IPS DF 4.7 (cell line): Measurements from ENCODE around the gene COG4.

ENCODE experiments used
- DNase-seq: peaks from one replicate; pipeline ENCODE4 v3.0.0-alpha.2; 2013; ENCODE audit warnings: low spot score; ENCODE audit errors: extremely low read depth

Gene COG4

DNA sequence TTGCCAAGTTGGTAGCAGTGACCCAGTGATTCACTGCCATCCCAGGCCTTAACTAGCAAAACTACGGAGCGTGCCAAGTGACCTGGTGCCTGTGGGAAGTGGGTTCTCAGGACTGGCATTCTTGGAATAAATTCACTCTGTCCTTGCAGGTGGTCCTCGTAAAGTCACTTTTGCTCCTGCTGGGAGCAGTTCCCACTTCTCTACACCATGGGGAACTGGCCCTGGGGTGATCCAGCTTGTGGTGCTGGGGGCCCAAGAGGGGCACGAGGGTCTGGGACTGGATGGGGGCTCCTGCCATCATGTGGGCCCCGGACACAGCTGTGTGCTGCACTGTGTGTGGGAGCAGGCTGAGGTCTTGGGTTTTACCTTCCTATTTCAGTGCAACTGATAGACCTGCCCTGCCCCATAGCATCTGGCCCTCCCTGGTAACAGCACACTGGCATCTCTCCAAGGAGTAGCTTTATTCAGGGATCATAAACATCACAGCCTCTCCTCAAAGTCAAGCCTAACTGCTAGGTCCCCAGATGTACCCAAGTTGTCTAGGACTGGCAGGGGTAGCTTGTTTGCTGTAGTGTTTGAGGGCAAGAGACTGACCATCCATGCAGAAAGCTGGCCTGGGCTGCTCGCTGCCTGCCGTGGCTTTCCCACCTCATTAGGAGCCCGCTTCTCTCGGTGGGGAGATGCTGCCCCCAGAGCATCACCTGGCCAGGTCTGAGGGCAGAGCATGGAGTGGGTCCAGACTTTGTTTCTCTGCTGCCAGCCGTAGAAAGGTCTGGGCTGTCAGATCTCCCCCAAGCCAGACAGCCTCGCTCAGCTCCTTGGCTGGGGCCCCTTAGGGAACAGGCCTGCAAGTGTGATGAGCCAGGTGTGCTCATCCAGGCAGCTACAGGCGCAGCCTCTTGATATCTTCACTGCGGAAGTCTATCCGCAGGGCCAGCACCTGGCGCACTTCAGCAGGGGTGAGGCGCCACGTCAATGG, 42.9 kb downstream of the COG4 start:
- DNase-seq = no peak

DNA sequence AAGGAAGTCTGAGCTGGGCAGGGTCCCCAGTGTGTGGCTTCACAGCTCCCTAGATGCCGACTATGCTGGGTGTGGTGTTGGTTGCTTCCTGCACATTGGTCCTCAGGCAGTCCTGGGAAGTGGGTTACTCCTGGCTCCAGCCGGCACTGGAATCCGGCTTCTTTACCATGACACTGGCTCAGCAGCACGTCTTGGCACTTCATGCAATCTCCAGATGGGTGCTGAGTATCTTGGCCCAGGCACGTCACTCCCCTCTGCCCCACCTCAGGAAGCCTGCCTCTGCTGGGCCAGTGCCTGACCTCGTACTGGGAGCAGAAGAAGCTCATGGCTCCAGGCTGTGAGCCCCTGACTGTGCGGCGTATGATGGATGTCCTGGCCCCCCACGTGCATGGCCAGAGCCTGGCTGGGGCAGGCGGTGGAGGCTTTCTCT, 44.4 kb downstream of the COG4 start:
- no peak for DNase-seq

DNA sequence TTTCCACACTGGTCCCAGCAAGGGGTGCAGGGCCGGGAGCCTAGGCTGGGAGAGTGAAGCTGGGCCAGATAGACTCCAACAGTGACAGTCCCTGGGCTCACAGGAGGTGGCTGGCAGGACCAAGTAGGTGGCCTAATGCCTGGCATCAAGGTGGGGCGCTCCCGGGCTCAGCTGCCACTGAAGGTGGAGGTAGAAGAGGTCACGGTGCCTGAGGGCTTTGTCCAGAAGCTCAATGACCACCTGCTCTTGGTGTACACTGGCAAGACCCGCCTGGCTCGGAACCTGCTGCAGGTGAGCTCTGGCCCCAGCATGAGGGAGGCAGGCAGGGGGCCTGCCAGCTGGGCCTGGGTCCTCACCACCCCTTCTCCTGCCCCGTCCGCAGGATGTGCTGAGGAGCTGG, 45.2 kb downstream of the COG4 start:
- DNase-seq = no peak

DNA sequence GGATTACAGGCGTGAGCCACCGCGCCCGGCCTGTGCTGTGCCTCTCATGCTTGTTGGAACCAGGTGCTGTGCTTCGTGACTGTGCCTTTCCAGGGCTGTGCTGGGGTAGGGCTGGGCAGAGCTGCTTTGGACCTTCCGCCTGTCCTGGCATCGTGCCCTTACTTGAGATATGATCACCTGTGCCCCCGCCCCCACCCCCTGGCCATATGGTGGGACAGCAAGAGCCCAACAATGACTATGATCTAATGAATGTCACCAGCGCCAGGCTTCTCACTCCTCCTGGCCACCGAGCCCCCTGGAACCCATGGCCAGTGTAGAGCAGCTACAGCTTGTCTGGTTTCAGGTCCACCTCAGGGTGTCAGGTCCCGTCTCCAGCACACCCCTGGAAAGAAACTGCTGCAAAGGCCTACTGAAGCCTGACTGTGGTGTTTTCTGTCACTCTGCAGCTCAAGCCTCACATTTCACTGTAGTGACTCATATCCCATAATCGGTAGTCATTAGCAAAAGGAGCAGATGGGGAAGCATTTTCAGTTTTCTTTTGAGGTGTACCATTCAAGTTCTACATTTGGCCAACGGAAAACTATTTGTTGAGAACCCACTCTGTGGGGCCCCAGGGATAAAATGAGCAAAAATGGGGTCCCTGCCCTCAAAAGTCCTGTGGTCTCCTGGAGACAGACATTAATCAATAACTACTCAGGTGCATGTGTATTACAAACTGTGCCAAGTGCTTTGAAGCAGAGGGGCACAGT, 46.9 kb downstream of the COG4 start:
- DNase-seq = no peak

DNA sequence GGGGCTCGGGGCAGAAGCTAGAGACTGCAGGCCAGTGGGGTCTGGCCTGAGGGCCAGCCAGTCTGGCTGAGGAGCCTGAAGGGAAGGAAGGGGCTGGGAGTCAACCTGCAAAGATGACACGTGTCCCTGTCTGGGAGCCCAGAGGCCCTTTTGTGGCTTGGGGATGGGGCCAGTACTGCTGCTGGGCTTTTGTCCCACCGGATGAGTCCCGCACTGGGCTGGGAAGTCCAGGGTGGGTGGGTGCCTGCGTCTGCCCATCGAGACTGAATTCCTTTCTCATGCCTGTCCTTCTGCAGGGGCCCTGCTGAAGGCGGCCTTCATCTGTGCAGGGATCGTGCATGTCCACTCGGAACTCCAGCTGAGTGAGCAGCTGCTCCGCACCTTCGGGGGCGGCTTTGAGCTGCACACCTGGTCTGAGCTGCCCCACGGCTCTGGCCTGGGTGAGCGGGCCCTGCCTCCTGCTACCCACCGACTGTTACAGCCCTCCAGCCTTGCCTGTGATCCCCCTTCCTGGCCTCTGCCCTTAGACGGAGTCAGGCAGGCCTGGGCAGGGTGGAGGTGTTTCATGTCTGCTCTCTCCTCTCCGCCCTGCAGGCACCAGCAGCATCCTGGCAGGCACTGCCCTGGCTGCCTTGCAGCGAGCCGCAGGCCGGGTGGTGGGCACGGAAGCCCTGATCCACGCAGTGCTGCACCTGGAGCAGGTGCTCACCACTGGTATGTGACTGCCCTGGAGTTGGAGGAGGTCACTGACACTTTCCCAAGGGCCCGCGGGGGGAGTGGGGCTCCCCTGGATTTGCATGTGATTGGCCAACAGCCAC, 48.1 kb downstream of the COG4 start:
- DNase-seq = no peak

DNA sequence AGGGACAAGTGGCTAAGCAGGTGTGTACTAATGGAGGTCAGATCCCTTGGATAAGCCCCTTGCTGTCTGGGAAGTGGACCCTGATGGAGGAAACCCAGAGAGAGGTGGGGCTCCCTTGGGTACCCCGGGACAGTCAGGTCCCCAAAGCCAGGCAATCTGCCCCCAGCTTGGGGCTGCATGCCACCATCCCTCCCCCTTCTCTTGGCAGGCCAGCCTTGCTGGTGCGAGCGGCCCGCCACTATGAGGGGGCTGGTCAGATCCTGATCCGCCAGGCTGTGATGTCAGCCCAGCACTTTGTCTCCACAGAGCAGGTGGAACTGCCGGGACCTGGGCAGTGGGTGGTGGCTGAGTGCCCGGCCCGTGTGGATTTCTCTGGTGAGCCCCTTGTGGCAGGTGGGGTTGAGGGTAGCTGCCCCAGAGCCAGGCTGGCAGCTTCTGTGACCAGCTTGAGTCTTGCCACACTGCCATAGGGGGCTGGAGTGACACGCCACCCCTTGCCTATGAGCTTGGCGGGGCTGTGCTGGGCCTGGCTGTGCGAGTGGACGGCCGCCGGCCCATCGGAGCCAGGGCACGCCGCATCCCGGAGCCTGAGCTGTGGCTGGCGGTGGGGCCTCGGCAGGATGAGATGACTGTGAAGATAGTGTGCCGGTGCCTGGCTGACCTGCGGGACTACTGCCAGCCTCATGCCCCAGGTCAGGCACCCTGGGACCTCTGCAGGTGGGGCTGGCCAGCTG, 48.9 kb downstream of the COG4 start:
- DNase-seq = no peak

DNA sequence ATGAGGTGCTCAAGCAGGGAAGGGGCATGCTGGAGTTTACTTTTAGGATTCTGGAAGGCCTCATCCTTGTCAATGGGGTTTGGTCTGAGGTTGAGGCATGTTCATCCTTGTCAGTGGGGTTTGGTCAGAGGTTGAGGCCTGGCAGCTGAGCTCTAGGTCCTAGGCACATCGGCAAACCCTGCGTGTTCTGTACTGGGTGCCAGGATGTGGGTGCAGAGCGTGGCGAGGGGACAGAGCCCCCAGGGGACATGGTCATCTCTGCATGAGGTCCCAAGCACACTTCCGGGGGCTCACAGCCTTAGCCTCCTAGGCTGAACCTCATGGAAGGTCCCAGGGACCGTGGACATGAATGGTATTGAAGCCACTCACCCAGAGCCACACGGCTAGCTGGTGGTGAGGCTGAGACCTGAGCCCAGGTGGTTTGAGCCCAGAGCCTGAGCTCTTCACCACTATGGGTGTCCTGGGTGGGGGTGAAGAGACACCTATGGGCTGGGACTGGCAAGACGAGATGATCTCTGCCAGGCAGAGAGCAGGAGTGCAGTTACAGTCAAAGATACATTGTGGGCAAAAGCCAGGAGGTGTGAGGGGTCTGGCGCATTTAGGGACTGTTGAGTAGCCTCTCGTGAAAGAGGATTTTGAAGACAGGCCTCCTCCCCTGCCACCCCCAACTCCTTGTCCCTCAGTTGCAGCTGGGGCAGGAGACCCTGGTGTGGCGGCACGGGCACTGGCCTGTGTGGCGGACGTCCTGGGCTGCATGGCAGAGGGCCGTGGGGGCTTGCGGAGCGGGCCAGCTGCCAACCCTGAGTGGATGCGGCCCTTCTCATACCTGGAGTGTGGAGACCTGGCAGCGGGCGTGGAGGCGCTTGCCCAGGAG, 49.7 kb downstream of the COG4 start:
- no peak for DNase-seq

DNA sequence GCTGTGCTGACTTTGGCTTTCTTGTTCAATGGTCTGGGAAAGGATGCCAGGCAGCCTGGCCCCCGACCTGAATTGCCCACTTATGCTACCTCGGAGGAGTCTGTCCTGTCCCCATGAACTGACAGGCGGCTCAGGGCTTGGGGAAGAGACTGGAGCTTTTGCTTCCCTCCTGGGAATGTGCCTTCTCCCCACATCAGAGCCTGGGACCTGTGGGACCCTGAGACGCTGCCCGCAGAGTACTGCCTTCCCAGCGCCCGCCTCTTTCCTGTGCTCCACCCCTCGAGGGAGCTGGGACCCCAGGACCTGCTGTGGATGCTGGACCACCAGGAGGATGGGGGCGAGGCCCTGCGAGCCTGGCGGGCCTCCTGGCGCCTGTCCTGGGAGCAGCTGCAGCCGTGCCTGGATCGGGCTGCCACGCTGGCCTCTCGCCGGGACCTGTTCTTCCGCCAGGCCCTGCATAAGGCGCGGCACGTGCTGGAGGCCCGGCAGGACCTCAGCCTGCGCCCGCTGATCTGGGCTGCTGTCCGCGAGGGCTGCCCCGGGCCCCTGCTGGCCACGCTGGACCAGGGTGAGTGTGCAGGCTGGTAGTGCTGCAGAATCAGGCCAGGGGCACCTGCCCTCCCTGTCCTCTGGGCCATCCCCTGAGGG, 50.4 kb downstream of the COG4 start:
- no peak for DNase-seq

DNA sequence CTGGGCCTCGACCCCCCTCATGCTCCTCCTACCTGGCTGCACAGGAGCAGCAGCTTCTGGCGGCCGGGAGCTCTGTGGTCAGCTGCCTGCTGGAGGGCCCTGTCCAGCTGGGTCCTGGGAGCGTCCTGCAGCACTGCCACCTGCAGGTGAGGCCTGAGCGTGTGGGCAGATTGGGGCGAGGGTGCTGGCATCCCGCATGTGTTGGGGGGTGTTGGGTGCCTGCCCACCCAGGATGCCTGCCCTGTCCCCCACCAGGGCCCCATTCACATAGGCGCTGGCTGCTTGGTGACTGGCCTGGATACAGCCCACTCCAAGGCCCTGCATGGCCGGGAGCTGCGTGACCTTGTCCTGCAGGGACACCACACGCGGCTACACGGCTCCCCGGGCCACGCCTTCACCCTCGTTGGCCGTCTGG, 52.4 kb downstream of the COG4 start:
- DNase-seq = no peak

DNA sequence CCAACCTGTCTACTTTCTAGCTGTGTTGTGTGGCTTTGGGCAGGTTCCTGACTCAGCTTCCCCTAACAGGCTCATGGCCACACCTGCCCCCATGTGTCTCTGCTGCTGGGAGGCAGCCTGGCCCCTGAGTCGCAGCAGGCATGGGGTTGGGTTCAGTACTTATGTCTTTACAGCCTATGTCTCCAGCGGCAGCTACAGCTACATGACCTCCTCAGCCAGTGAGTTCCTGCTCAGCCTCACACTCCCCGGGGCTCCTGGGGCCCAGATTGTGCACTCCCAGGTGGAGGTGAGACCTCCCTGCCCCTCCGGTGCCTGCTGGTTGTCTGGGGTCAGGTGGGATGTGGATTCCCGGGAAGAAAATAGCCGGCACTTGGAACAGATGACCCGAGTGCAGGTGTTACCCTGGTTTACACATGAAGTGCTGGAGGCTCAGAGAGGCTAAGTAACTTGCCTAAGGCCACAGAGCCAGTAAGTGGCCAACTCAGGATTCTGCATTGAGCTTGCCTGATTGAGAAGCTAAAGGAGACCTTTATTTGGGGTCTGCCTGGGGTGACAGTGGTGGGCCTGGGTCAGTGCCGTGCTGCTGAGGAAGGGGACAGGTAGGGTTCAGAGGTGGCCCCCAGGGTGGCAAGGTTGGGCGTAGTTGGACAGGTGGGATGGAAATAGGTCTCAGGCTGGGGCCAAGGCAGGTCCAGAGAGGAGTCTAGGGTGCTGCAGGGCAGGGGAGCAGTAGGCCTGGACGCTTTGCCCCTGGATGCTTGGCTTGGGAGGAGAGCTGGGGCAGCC, 53.0 kb downstream of the COG4 start:
- no peak for DNase-seq

DNA sequence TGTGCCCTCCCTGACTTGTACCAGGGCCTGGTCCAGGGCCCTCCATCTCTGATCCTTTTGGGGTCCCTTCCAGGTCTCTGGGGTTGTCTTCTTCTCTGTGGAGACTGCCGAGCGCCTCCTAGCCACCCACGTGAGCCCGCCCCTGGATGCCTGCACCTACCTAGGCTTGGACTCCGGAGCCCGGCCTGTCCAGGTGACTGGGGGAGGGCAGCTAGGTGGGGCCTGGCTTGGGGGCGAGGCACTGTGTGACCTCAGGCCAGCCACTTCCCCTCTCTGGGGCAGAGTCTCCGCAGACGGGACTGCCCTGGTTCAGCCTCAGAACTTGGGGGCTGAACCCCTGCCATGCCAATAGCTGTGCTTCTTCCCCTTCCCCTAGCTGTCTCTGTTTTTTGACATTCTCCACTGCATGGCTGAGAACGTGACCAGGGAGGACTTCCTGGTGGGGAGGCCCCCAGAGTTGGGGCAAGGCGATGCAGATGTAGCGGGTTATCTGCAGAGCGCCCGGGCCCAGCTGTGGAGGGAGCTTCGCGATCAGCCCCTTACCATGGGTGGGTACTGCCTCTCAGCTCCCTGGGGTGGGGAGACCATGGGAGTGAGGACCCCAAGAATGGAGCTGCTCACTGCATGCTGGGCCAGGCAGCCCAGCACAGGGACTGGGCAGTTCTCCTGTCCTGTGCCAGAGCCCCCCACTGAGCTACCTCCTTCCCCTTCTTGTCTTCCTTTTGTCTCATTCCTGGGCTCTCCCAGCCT, 54.4 kb downstream of the COG4 start:
- no peak for DNase-seq

DNA sequence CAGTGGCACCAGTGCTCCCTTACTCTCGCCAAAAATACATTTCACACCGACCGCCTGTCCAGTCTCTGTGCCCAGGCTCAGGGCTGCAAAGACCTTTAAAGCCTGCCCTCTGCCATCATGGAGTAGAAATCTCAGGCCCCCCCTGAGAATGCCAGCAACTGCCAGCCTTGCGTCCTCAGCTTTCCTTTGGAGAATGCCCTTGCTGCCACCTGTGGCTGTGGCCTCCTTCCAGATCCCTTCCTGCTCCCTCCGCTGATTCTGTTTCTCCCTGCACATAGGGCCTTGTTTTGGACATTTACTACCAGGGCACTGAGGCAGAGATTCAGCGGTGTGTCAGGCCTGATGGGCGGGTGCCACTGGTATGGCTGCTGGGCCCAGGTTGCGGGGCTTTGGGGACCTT, 55.7 kb downstream of the COG4 start:
- no peak for DNase-seq

DNA sequence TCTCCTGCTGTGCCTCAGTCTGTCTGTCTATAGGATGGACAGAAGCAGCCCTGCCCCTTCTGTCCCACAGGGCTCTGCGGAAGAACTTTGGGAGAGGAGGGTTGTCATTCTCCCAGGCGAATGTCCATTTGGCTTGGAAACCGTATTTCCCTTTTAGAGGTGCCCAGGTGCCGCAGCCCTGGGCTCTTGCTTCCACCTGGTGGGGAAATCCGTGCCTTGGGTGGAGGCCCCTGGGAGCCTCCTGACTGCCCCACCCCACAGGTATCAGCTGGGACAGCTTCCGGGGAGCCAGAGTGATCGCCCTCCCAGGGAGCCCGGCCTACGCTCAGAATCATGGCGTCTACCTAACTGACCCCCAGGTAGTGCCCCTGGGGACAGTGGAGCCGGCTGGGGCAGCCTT, 56.2 kb downstream of the COG4 start:
- DNase-seq = no peak

DNA sequence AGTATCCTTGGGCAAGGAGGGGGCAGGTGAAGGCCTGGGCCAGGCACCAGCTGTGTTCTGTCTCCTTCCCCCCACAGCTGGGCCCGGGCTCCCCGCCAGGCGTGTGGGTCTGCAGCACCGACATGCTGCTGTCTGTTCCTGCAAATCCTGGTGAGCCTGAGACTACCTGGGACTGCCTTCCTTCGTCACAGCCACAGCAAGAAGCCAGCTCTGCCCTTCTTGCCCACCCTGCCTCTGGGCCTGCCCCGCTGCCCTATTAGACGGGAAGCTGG, 56.6 kb downstream of the COG4 start:
- DNase-seq = no peak

DNA sequence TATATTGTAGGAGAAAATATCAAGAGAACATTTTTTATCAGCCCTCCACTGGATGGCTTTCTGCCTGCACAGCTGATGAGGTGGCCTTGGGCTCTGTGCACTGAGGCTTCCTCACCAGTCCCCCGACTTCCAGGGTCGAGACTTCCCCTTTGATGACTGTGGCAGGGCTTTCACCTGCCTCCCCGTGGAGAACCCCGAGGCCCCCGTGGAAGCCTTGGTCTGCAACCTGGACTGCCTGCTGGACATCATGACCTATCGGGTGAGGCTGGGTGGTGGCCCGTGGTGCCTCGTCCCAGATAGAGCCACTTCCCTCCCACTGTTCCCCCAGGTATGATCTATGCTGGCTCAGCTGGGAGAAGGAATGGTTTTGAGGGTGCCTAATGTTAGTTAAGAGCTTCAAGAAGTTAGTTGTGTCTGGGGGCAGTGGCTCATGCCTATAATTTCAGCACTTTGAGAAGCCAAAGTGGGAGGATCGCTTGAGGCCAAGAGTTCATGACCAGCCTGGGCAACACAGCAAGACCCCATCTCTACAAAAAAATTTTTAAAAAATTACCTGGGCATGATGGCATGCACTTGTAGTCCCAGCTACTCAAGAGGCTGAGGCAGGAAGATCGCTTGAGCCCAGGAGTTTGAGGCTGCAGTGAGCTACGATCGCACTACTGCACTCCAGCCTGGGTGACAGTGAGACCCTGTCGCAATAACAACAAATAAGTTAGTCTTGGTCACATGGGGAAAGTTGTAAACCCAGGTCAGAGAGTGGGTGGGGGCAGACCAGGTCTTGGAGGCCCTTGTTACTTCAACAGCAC, 57.2 kb downstream of the COG4 start:
- DNase-seq = no peak

DNA sequence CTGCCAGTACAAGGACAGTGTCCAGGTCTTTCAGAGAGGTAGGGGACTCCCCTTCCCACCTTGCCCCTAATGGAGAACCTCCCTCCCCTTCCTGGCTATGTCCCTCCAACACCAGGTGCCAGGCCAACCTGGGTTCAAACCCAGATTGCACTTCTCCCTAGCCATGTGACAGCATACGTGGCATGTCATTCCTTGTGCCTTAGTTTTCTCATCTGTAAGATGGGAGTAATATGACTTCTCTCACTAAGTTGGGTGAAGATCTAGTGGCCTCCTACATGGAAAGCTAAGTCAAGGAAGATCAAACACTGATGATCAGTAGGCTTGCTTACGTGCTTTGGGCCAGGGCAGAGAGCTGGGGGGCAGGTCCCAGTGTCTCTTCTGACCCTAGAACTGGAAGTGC, 60.1 kb downstream of the COG4 start:
- DNase-seq = no peak

DNA sequence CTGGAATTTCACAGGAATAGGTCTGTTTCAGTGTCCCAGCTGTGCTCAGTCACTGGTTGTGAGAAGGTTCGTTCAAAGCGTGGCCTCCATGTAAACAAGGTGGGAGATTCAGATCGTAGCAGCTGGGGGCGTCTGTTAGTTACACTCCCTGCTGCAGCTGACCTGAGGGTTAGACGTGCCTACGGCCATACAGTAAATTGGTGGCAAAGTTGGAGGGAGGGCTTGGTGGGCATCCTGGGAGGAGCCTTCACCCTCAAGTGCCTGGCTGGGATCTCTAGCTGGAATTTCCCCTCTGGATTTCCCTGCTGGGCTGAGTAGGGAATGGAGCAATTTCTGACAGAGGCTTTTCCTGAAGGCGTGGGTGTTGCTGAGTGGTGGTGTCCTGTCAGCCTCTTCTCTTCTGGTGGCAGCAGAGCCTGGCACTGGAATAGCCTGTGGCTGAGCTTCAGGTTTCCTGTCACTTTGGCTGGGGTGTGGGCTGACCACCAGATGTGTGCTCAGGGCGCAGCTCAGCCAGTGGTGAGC, 62.6 kb downstream of the COG4 start:
- no peak for DNase-seq
